ENCODE results near the gene PRDX5. TPM values are rescaled to one million over a fixed set of nuclear protein-coding genes. Genes with fewer than 3 reads are reported as not detected.

Gene PRDX5
- total RNA-seq, 1 experiment from 2014 or later, result 274 TPM

DNA sequence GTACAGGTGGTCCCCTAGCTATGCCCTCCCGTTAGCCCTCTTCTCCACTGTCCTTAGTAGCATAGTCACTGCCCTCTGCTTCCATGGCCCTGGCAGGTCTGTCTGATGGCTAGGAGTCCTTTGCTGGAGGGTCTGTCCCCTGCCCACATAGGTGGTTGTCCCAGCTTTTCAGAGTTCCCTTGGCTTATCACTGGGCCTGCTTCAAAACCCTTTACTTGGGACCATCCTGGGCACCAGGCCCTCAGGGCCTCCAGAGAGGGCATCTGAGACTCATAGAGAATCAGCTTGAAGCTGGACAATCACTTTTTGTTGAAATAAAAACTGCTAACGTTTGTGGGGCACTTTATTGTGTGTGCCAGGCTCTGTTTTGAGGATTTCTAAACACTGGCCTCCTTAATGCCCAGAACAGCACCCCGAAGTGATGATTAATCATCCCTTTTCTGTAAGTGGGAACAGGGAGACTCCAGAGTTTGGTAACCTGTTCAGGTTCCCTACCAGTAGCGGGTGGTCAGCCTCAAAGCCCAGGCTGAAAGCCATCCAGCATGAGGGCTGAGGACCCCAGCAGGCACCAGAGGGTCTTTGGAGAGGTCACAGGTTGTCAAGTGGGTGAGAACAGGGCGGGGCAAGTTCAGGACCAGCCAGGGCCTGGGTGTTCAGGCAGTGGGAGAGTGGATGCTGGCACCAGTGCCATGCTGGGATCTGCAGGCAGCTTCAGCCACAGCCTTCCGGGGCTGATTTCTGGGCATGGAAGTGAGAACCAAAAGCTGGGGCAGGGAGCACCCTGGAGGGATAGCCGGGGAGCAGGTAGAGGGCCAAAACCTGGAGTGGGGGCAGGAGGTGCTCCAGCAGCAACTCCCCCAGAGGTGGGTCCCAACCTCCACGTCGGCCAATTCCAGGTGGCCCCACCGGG is 27.3 kb upstream of the PRDX5 start:
- Mint-ChIP-seq H3K27ac (ENCODE audit: low read depth, unreplicated experiment) (no peak overlapping the region), H3K9me3 (ENCODE audit: unreplicated experiment) (no peaks in the 10 kb centered on the region), H3K27me3 (ENCODE audit: insufficient read depth, unreplicated experiment) (peaks cover 11% of the 10 kb centered on the region), H3K4me3 (ENCODE audit: unreplicated experiment) (no peak overlapping the region), H3K4me1 (ENCODE audit: insufficient read depth, unreplicated experiment) (peaks cover 15% of the 10 kb centered on the region), H3K36me3 (ENCODE audit: insufficient read depth, unreplicated experiment) (peaks cover 13% of the 10 kb centered on the region)
- BruUV-seq (replicated peaks), result no TSS peak
- no peak for DNase-seq (ENCODE audit: unreplicated experiment)
- ChIA-PET POLR2A (interaction anchor here (0.6 to 1.5 kb wide), 3 partner anchors 21 to 47 kb away, joined by 3 to 8 read pairs (median 4); partner anchors contain the start of gene PRDX5), CTCF (interaction anchor here (0.6 to 9.9 kb wide), 3 partner anchors 12 to 803 kb away, joined by 3 to 96 read pairs (median 4); partner anchors contain the start of gene CATSPERZ)
- intact Hi-C loops (cut with micrococcal nuclease), result no loop called here
- TF ChIP-seq, protein P1, sequence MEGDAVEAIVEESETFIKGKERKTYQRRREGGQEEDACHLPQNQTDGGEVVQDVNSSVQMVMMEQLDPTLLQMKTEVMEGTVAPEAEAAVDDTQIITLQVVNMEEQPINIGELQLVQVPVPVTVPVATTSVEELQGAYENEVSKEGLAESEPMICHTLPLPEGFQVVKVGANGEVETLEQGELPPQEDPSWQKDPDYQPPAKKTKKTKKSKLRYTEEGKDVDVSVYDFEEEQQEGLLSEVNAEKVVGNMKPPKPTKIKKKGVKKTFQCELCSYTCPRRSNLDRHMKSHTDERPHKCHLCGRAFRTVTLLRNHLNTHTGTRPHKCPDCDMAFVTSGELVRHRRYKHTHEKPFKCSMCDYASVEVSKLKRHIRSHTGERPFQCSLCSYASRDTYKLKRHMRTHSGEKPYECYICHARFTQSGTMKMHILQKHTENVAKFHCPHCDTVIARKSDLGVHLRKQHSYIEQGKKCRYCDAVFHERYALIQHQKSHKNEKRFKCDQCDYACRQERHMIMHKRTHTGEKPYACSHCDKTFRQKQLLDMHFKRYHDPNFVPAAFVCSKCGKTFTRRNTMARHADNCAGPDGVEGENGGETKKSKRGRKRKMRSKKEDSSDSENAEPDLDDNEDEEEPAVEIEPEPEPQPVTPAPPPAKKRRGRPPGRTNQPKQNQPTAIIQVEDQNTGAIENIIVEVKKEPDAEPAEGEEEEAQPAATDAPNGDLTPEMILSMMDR (IDR thresholded peaks at IDR 0.05; ENCODE audit: unreplicated experiment), result no peak

DNA sequence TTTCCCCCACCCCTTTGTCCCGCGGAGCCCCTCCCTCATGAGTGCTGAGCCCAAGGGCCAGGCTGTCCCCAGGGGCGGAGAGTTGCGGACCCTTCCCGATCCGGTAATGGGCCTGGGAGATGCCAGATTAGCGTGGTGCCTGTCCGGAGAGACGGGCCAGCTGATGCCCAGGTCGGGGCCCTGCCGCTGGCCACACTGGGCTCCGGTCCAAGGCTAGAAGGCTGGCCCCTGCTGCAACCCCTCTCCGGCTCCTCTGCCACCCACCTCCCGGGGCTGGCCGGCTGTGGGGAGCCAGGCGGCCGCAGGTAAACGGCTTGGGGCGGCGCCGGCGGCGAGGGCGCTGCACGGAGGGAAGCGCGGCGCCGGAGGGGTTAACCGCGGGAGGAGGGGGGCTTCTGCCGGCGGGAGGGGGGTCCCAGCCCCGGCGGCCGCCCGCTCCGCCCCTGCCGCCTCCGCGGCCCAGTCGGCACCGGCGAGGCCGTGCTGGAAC is 26.6 kb upstream of the PRDX5 start, which contains the start of gene KCNK4:
Gene KCNK4 (plus strand): TSS at position 41 of the 490 bp plus-strand sequence. CDS start 1,717 bp downstream, outside the sequence.
- H3K27ac Mint-ChIP-seq (ENCODE audit: low read depth, unreplicated experiment), result no peak within 1 kb of the TSS
- H3K27me3 Mint-ChIP-seq (ENCODE audit: insufficient read depth, unreplicated experiment), result peaks cover 11% of the 10 kb centered on the region
- H3K4me3 Mint-ChIP-seq (ENCODE audit: unreplicated experiment), result no peak within 1 kb of the TSS
- TF ChIP-seq, protein P1 (IDR thresholded peaks at IDR 0.05; ENCODE audit: unreplicated experiment), result no peak
- BruUV-seq (replicated peaks), result no TSS peak
- H3K36me3 Mint-ChIP-seq (ENCODE audit: insufficient read depth, unreplicated experiment), result peaks cover 9% of the 10 kb centered on the region
- peaks cover 14% of the 10 kb centered on the region for H3K4me1 Mint-ChIP-seq (ENCODE audit: insufficient read depth, unreplicated experiment)
- DNase-seq (ENCODE audit: unreplicated experiment), result no peak
- ChIA-PET CTCF (no interaction called here), POLR2A (no interaction called here)
- H3K9me3 Mint-ChIP-seq (ENCODE audit: unreplicated experiment), result no peaks in the 10 kb centered on the region
- intact Hi-C loops (cut with micrococcal nuclease), result no loop called here

DNA sequence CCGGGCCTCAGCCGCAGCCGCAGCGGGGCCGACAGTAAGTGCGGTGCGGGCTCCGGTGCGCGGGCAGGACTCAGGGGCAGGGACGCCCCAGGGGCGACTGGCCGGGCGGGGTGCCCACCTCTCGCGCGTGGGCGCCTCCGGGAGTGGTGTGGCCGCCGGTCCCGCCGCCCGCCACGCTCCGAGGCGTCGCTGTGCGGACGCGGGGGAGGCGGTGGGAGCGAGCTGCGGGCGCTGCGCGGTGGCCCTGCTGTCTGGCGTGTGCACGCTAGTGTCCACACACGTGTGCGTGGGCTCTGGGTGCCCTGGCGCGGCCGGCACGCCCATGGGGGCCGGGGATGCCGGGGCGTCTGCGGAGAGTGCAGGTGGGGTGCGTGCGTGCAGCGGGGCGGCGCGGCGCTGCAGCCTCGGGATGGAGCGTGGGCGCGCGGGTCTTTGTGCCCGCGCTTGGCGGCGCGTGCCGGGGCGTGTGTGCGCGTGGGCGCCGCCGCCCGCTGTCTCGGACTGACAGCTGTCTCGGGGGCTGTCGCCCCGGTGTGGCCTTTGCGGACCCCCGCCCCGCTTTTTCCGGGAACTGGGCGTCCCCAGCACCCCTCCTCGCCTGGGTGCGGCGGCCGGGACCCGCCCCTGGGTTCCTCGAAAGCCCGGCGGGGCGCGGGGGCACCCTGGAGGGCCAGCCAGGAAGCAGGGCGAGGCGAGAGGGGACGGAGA is 26.0 kb upstream of the PRDX5 start:
- TF ChIP-seq, protein P1 (IDR thresholded peaks at IDR 0.05; ENCODE audit: unreplicated experiment), result no peak
- ChIA-PET POLR2A (no interaction called here), CTCF (interaction anchor here (0.6 to 1.9 kb wide), 3 partner anchors 9 to 63 kb away, joined by 3 to 14 read pairs (median 4); no protein-coding TSS in a partner anchor)
- Mint-ChIP-seq H3K4me1 (ENCODE audit: insufficient read depth, unreplicated experiment) (peaks cover 11% of the 10 kb centered on the region), H3K36me3 (ENCODE audit: insufficient read depth, unreplicated experiment) (peaks cover 6% of the 10 kb centered on the region), H3K4me3 (ENCODE audit: unreplicated experiment) (no peak overlapping the region), H3K27me3 (ENCODE audit: insufficient read depth, unreplicated experiment) (peaks cover 11% of the 10 kb centered on the region), H3K9me3 (ENCODE audit: unreplicated experiment) (no peaks in the 10 kb centered on the region), H3K27ac (ENCODE audit: low read depth, unreplicated experiment) (no peak overlapping the region)
- BruUV-seq (replicated peaks), result no TSS peak
- no peak for DNase-seq (ENCODE audit: unreplicated experiment)
- intact Hi-C loops (cut with micrococcal nuclease), result no loop called here

Data from MCF 10A (cell line).